ENCODE results near the gene PLA2G2C.

PLA2G2C gene

GRCh38 chr1:20142001-20142710, 44.2 kb downstream of the PLA2G2C start:
- H3K4me3 ChIP-seq (ENCODE audit: low read length), result no peak overlapping the region
- H4K5ac ChIP-seq (ENCODE audit: low read length), result no peak overlapping the region
- H3K36me3 ChIP-seq (ENCODE audit: control insufficient read depth, insufficient read depth, low read length), result no peaks in the 10 kb centered on the region
- H2BK120ac ChIP-seq (ENCODE audit: low read depth, low read length), result no peak overlapping the region
- H3K4me1 ChIP-seq (ENCODE audit: control insufficient read depth, low read depth, low read length), result no peaks in the 10 kb centered on the region
- H2BK15ac ChIP-seq (replicated peaks; ENCODE audit: low read depth), result no peak overlapping the region
- DNase-seq, result no peak
- H3K4ac ChIP-seq (ENCODE audit: low read depth, low read length), result no peak overlapping the region
- H2AK5ac ChIP-seq (ENCODE audit: low read length), result no peak overlapping the region
- H4K8ac ChIP-seq (ENCODE audit: low read depth, low read length), result no peak overlapping the region
- H3K18ac ChIP-seq (ENCODE audit: low read length), result no peak overlapping the region
- H3K27me3 ChIP-seq (ENCODE audit: insufficient read depth, low read length, poor library complexity), result no peaks in the 10 kb centered on the region
- H3K79me1 ChIP-seq (ENCODE audit: low read length), result no peaks in the 10 kb centered on the region
- H2BK5ac ChIP-seq (ENCODE audit: low read length), result no peak overlapping the region
- H3K27ac ChIP-seq (ENCODE audit: low read depth, low read length), result no peak overlapping the region
- H3K23ac ChIP-seq (ENCODE audit: low read length), result no peak overlapping the region
- no CpG with 5 or more reads among the region's 13 CpGs for WGBS (ENCODE audit: extremely low coverage, insufficient coverage, low lambda C conversion rate)
- H3K9ac ChIP-seq (ENCODE audit: low read length), result no peak overlapping the region
- no peak overlapping the region for H3K56ac ChIP-seq (ENCODE audit: low read length)
- H3K79me2 ChIP-seq (ENCODE audit: control insufficient read depth, insufficient read depth, low read length), result no peaks in the 10 kb centered on the region
- H3K4me2 ChIP-seq (ENCODE audit: low read length), result no peak overlapping the region

GRCh38 chr1:20141466-20141865, 44.9 kb downstream of the PLA2G2C start:
- H3K79me2 ChIP-seq (ENCODE audit: control insufficient read depth, insufficient read depth, low read length), result no peaks in the 10 kb centered on the region
- H4K5ac ChIP-seq (ENCODE audit: low read length), result no peak overlapping the region
- H3K4me2 ChIP-seq (ENCODE audit: low read length), result no peak overlapping the region
- no peaks in the 10 kb centered on the region for H3K4me1 ChIP-seq (ENCODE audit: control insufficient read depth, low read depth, low read length)
- no peak overlapping the region for H3K18ac ChIP-seq (ENCODE audit: low read length)
- H2BK120ac ChIP-seq (ENCODE audit: low read depth, low read length), result no peak overlapping the region
- H2AK5ac ChIP-seq (ENCODE audit: low read length), result no peak overlapping the region
- no peaks in the 10 kb centered on the region for H3K27me3 ChIP-seq (ENCODE audit: insufficient read depth, low read length, poor library complexity)
- H3K4ac ChIP-seq (ENCODE audit: low read depth, low read length), result no peak overlapping the region
- DNase-seq, result no peak
- H3K56ac ChIP-seq (ENCODE audit: low read length), result no peak overlapping the region
- H2BK5ac ChIP-seq (ENCODE audit: low read length), result no peak overlapping the region
- H3K27ac ChIP-seq (ENCODE audit: low read depth, low read length), result no peak overlapping the region
- H4K8ac ChIP-seq (ENCODE audit: low read depth, low read length), result no peak overlapping the region
- no peak overlapping the region for H3K9ac ChIP-seq (ENCODE audit: low read length)
- no peak overlapping the region for H3K23ac ChIP-seq (ENCODE audit: low read length)
- no peak overlapping the region for H3K4me3 ChIP-seq (ENCODE audit: low read length)
- H3K36me3 ChIP-seq (ENCODE audit: control insufficient read depth, insufficient read depth, low read length), result no peaks in the 10 kb centered on the region
- no CpG with 5 or more reads among the region's 7 CpGs for WGBS (ENCODE audit: extremely low coverage, insufficient coverage, low lambda C conversion rate)
- H3K79me1 ChIP-seq (ENCODE audit: low read length), result no peaks in the 10 kb centered on the region
- no peak overlapping the region for H2BK15ac ChIP-seq (replicated peaks; ENCODE audit: low read depth)

- no peaks in the 10 kb centered on the region for H3K79me1 ChIP-seq (ENCODE audit: low read length)
- H3K56ac ChIP-seq (ENCODE audit: low read length), result no peak overlapping the region
- H2BK15ac ChIP-seq (replicated peaks; ENCODE audit: low read depth), result no peak overlapping the region
- no peaks in the 10 kb centered on the region for H3K79me2 ChIP-seq (ENCODE audit: control insufficient read depth, insufficient read depth, low read length)
- no peak for DNase-seq
- H3K4ac ChIP-seq (ENCODE audit: low read depth, low read length), result no peak overlapping the region
- H2AK5ac ChIP-seq (ENCODE audit: low read length), result no peak overlapping the region
- H3K4me1 ChIP-seq (ENCODE audit: control insufficient read depth, low read depth, low read length), result no peaks in the 10 kb centered on the region
- no CpG with 5 or more reads among the region's 9 CpGs for WGBS (ENCODE audit: extremely low coverage, insufficient coverage, low lambda C conversion rate)
- H3K9ac ChIP-seq (ENCODE audit: low read length), result no peak overlapping the region
- H3K27me3 ChIP-seq (ENCODE audit: insufficient read depth, low read length, poor library complexity), result no peaks in the 10 kb centered on the region
- H2BK120ac ChIP-seq (ENCODE audit: low read depth, low read length), result no peak overlapping the region
- H3K4me2 ChIP-seq (ENCODE audit: low read length), result no peak overlapping the region
- H3K27ac ChIP-seq (ENCODE audit: low read depth, low read length), result no peak overlapping the region
- H3K36me3 ChIP-seq (ENCODE audit: control insufficient read depth, insufficient read depth, low read length), result no peaks in the 10 kb centered on the region
- no peak overlapping the region for H4K5ac ChIP-seq (ENCODE audit: low read length)
- H3K18ac ChIP-seq (ENCODE audit: low read length), result no peak overlapping the region
- no peak overlapping the region for H3K23ac ChIP-seq (ENCODE audit: low read length)
- H4K8ac ChIP-seq (ENCODE audit: low read depth, low read length), result no peak overlapping the region
- no peak overlapping the region for H2BK5ac ChIP-seq (ENCODE audit: low read length)
- H3K4me3 ChIP-seq (ENCODE audit: low read length), result no peak overlapping the region
Observed at GRCh38 chr1:20141001-20141400, 45.3 kb downstream of the PLA2G2C start.

GRCh38 chr1:20139776-20140612, 46.3 kb downstream of the PLA2G2C start:
- WGBS (ENCODE audit: extremely low coverage, insufficient coverage, low lambda C conversion rate), result no CpG with 5 or more reads among the region's 13 CpGs
- no peaks in the 10 kb centered on the region for H3K27me3 ChIP-seq (ENCODE audit: insufficient read depth, low read length, poor library complexity)
- no peak for DNase-seq

GRCh38 chr1:20138961-20139550, 47.3 kb downstream of the PLA2G2C start, which contains the start of gene PLA2G2F:
Gene PLA2G2F (plus strand): TSS chr1:20139323. CDS start chr1:20139428, 105 bp downstream.
- WGBS (ENCODE audit: extremely low coverage, insufficient coverage, low lambda C conversion rate), result no CpG with 5 or more reads among the region's 9 CpGs
- Histone ChIP-seq H3K4me3 (ENCODE audit: low read length) (no peak within 1 kb of the TSS), H3K23ac (ENCODE audit: low read length) (no peak within 1 kb of the TSS), H3K18ac (ENCODE audit: low read length) (no peak within 1 kb of the TSS), H2BK5ac (ENCODE audit: low read length) (no peak within 1 kb of the TSS), H3K36me3 (ENCODE audit: control insufficient read depth, insufficient read depth, low read length) (no peaks in the 10 kb centered on the region), H2AK5ac (ENCODE audit: low read length) (no peak within 1 kb of the TSS), H3K4me2 (ENCODE audit: low read length) (no peak within 1 kb of the TSS), H3K79me2 (ENCODE audit: control insufficient read depth, insufficient read depth, low read length) (no peaks in the 10 kb centered on the region), H2BK15ac (replicated peaks; ENCODE audit: low read depth) (no peak within 1 kb of the TSS), H3K79me1 (ENCODE audit: low read length) (no peaks in the 10 kb centered on the region), H4K5ac (ENCODE audit: low read length) (no peak within 1 kb of the TSS), H3K56ac (ENCODE audit: low read length) (no peak within 1 kb of the TSS), H3K4ac (ENCODE audit: low read depth, low read length) (no peak within 1 kb of the TSS), H3K9ac (ENCODE audit: low read length) (no peak within 1 kb of the TSS), H3K27ac (ENCODE audit: low read depth, low read length) (no peak within 1 kb of the TSS), H3K27me3 (ENCODE audit: insufficient read depth, low read length, poor library complexity) (no peaks in the 10 kb centered on the region), H2BK120ac (ENCODE audit: low read depth, low read length) (no peak within 1 kb of the TSS), H3K4me1 (ENCODE audit: control insufficient read depth, low read depth, low read length) (no peaks in the 10 kb centered on the region), H4K8ac (ENCODE audit: low read depth, low read length) (no peak within 1 kb of the TSS)
- DNase-seq, result no peak

More at GRCh38 chr1:20139776-20140612, 46.3 kb downstream of the PLA2G2C start:
- Histone ChIP-seq H2BK15ac (replicated peaks; ENCODE audit: low read depth) (no peak overlapping the region), H3K79me1 (ENCODE audit: low read length) (no peaks in the 10 kb centered on the region), H3K23ac (ENCODE audit: low read length) (no peak overlapping the region), H3K56ac (ENCODE audit: low read length) (no peak overlapping the region), H3K4me3 (ENCODE audit: low read length) (no peak overlapping the region), H2AK5ac (ENCODE audit: low read length) (no peak overlapping the region), H3K27ac (ENCODE audit: low read depth, low read length) (no peak overlapping the region), H2BK120ac (ENCODE audit: low read depth, low read length) (no peak overlapping the region), H2BK5ac (ENCODE audit: low read length) (no peak overlapping the region), H3K79me2 (ENCODE audit: control insufficient read depth, insufficient read depth, low read length) (no peaks in the 10 kb centered on the region), H3K36me3 (ENCODE audit: control insufficient read depth, insufficient read depth, low read length) (no peaks in the 10 kb centered on the region), H3K9ac (ENCODE audit: low read length) (no peak overlapping the region), H3K4me1 (ENCODE audit: control insufficient read depth, low read depth, low read length) (no peaks in the 10 kb centered on the region), H4K5ac (ENCODE audit: low read length) (no peak overlapping the region), H4K8ac (ENCODE audit: low read depth, low read length) (no peak overlapping the region), H3K18ac (ENCODE audit: low read length) (no peak overlapping the region), H3K4me2 (ENCODE audit: low read length) (no peak overlapping the region), H3K4ac (ENCODE audit: low read depth, low read length) (no peak overlapping the region)

Measured in mesendoderm (in vitro differentiated cells).